IPS-18a (cell line): ENCODE measurements around the gene PHC1.
"Not testable (repeated sequence)": the region's sequence is repeated elsewhere in the genome, so short reads cannot be mapped to it uniquely, and the experiment has no call there.

Source experiments
- H3K27ac ChIP-seq: one replicate; pipeline ENCODE4 v1.5.1; 2013; ENCODE audit warnings: low read length
- H3K27me3 ChIP-seq: one replicate; pipeline ENCODE4 v1.6.1; 2013; ENCODE audit warnings: mild to moderate bottlenecking, low read length; ENCODE audit not compliant: control insufficient read depth, insufficient read depth
- H3K36me3 ChIP-seq: one replicate; pipeline ENCODE4 v1.6.1; 2013; ENCODE audit warnings: low read depth, low read length; ENCODE audit not compliant: control insufficient read depth
- H3K4me1 ChIP-seq: one replicate; pipeline ENCODE4 v1.6.1; 2013; ENCODE audit warnings: low read depth, low read length; ENCODE audit not compliant: control insufficient read depth
- H3K4me3 ChIP-seq: one replicate; pipeline ENCODE4 v1.5.1; 2013; ENCODE audit warnings: low read length
- H3K9ac ChIP-seq: one replicate; pipeline ENCODE4 v1.6.1; 2013; ENCODE audit warnings: mild to moderate bottlenecking, low read length, moderate library complexity
- H3K9me3 ChIP-seq: one replicate; pipeline ENCODE4 v1.6.1; 2013; ENCODE audit warnings: low read depth, low read length; ENCODE audit not compliant: control insufficient read depth

Gene PHC1

DNA sequence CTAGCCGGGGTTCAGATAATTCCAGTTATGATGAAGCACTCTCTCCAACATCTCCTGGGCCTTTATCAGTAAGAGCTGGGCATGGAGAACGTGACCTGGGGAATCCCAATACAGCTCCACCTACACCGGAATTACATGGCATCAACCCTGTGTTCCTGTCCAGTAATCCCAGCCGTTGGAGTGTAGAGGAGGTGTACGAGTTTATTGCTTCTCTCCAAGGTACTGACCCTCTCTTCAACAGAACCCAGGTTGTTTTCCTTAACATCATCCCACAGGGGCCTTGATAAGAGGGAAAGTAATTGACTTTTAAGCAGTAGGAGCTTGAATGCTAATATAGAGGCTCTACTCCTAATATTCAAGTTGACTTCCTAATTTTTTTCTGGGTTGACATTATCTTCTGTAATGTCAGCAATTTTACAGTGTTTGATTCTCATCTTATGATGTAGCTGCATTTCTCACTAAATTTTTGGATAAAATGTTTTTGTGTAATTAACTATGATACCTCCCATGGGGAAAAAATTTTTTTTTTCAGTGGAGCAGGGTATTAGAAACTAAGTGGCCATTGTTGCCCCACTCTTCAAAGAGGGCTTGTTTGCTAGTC lies 23.6 kb downstream of the PHC1 start:
- H3K27ac ChIP-seq, H3K27me3 ChIP-seq, H3K4me3 ChIP-seq, H3K9ac ChIP-seq, H3K4me1 ChIP-seq, H3K9me3 ChIP-seq: not testable (repeated sequence)
- H3K36me3 ChIP-seq, result peaks cover 81% of the 10 kb centered on the region

DNA sequence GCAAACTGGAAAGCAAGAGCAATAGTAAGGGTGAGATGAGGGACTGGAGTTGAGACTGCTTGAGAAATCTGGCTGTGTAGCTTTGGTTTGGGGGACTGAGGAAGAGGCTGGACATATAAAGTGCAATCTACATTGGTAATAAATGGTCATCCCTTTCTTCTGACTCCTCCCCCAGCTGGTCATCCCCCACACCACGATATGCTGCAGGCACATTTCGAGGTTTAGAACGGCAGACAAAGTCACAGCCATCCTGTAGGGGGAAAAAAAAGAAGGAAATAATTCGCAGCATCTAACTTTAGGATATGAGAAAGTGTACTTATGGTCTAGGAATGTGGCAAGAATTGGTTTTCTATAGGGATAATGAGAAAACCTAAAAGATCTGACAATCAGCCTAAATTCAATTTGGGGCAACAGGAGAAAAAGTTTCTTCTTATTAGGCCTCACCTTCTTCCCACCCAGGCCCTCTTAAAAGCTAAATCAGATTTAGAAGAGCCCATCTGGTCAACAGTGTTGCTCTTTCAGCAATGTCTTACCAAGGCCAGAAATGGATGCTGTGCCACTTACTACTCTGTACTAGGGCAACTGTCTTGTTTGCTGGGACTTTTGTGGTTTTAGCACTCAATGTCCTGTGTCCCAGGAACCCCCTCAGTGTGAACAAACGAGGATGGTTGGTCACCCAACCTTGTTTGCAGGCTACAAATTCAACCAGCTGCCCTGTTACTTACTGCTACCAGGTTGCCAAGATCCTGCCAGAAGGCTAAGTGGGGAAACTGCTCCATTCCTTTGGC lies 27.6 kb downstream of the PHC1 start:
- Histone ChIP-seq H3K36me3 (peaks cover 73% of the 10 kb centered on the region), H3K4me3 (no peak overlapping the region), H3K9ac (no peak overlapping the region), H3K27me3 (no peaks in the 10 kb centered on the region), H3K9me3 (no peaks in the 10 kb centered on the region), H3K27ac (no peak overlapping the region), H3K4me1 (no peaks in the 10 kb centered on the region)

DNA sequence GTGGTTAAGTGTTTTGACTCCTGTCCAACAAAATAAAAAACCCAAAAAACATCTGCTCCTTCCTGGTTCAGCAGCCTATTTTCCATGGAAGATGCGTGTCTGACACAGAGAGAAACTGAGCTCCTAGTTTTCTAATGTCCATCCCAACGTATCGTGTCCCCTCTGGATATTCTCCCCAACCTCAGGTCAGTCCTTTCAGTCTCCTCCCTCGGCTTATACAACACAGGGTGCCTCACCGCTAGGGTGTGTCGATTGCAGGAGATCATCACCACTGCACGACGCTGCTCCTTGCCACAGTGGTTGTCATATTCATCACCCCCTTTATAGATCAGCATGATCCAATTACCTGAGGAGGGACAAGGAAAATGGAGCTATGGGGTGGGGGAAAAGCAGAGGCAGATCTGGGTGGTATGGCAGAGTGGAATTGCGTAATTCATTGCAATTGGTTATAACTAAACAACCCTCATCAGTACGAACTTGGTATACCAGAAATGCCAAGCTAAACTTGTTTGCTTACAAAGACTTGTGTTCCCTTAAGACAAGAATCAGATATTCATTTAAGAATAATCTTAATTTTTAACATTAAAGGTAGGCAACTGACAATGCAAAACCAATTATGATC lies 29.4 kb downstream of the PHC1 start:
- no peak overlapping the region for H3K9ac ChIP-seq
- H3K27me3 ChIP-seq, result no peaks in the 10 kb centered on the region
- no peaks in the 10 kb centered on the region for H3K9me3 ChIP-seq
- H3K27ac ChIP-seq, result no peak overlapping the region
- H3K4me3 ChIP-seq, result no peak overlapping the region
- peaks cover 55% of the 10 kb centered on the region for H3K36me3 ChIP-seq
- peaks cover 6% of the 10 kb centered on the region for H3K4me1 ChIP-seq

- H3K4me3 ChIP-seq, result no peak overlapping the region
- no peaks in the 10 kb centered on the region for H3K9me3 ChIP-seq
- H3K4me1 ChIP-seq, result peaks cover 9% of the 10 kb centered on the region
- no peak overlapping the region for H3K27ac ChIP-seq
- H3K27me3 ChIP-seq, result no peaks in the 10 kb centered on the region
- no peak overlapping the region for H3K9ac ChIP-seq
- peaks cover 42% of the 10 kb centered on the region for H3K36me3 ChIP-seq
Observed at GRCh38 chr12:8946733-8947132, 32.4 kb downstream of the PHC1 start.

DNA sequence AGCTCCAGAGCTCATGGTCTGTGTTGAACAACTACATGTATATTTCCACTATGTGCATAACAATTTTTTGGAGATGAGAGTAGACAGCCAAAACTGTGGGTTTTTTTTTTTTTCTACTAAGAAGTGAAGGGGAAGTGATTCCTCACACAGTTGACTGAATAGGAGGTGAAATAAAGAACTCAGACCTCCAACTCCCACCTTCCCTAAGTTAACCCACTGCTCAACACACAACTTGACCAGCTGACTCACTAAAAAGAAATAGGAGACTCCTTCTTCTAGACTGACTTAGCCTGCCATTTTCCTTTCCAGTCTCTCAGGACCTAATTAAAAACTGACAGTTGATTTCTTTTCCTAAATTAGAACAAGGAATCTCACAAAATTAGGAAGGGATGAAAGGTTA lies 33.4 kb downstream of the PHC1 start:
- Histone ChIP-seq H3K27me3 (no peaks in the 10 kb centered on the region), H3K9me3 (no peaks in the 10 kb centered on the region), H3K27ac (no peak overlapping the region), H3K36me3 (peaks cover 32% of the 10 kb centered on the region), H3K4me1 (peaks cover 9% of the 10 kb centered on the region), H3K9ac (peak overlapping the region; percentile 90), H3K4me3 (peak overlapping the region; percentile 96)

- peaks cover 9% of the 10 kb centered on the region for H3K9me3 ChIP-seq
- H3K4me1 ChIP-seq, result peaks cover 9% of the 10 kb centered on the region
- no peaks in the 10 kb centered on the region for H3K27me3 ChIP-seq
- H3K9ac ChIP-seq, result peak overlapping the region; percentile 90
- H3K27ac ChIP-seq, result peak overlapping the region; percentile 94
- H3K4me3 ChIP-seq, result peak overlapping the region; percentile 96
- H3K36me3 ChIP-seq, result peaks cover 24% of the 10 kb centered on the region
Observed at GRCh38 chr12:8948701-8949341, 34.5 kb downstream of the PHC1 start.

DNA sequence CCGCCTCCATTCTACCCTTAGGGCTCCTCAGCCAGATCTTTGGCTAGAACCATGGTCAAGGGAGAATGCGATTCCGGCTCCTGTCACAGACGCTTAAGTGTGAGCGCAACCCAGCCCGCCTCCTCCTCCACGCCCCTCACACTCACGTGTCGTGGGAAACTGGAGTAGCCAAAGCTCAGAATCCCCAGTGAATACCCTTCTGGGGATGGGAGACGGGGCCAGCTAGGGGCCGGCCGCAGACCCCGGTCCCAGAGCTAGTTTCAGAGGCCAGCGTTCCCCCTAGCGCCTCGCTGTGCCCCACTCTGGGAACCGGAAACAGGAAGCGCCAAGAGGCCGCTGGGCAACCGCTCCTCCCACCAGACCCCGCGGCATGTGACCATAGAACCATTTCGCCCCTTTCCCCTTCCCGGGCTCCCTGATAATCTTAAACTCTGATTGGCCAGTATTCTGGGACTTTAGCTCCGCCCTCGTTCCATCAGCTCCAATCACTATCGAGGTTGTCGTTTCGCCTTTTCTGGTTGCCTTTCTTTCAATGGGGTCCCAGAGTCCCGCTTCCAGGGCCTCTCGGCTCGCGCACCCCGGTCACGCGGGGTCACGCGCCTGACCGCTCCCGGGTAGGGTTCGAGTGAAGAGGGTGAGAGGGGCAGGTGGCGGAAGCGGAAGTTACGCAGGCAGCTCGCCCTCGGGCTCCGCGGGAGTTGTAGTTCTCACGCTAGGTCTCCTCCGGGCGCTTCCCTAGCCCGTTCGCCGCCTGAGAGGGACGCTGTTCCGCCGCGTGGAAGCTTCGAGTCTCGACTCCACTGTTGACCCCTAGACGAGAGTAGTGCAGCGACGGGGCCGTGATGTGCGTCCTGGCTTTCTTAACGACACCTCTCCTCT lies 35.3 kb downstream of the PHC1 start, which contains the start of gene M6PR:
Gene M6PR (minus strand): TSS at position 304 of the 879 bp plus-strand sequence. CDS start 3,241 bp downstream, outside the sequence.
- Histone ChIP-seq H3K36me3 (peaks cover 16% of the 10 kb centered on the region), H3K4me3 (peak within 1 kb of the TSS; percentile 96)

DNA sequence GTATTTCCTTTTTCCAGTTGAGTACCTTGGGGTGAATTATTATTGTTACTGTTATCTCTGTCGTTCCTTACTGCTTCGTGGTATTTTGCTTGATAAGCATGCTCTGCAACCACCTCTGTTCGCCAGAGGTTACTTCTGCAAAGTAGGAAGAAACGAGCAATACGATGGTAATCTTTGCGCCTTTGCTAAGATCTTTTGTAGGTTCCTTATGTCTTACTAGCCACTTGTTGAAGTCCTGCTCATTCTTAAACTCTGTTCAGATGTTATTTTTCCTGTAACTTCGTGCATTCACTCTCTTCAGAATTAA lies 35.9 kb downstream of the PHC1 start:
- peak overlapping the region; percentile 94 for H3K27ac ChIP-seq

More for the DNA sequence above, 35.3 kb downstream of the PHC1 start, which contains the start of gene M6PR:
- no peaks in the 10 kb centered on the region for H3K27me3 ChIP-seq
- H3K4me1 ChIP-seq, result peaks cover 9% of the 10 kb centered on the region
- peak within 1 kb of the TSS; percentile 90 for H3K9ac ChIP-seq
- peaks cover 14% of the 10 kb centered on the region for H3K9me3 ChIP-seq
- peak within 1 kb of the TSS; percentile 94 for H3K27ac ChIP-seq

DNA sequence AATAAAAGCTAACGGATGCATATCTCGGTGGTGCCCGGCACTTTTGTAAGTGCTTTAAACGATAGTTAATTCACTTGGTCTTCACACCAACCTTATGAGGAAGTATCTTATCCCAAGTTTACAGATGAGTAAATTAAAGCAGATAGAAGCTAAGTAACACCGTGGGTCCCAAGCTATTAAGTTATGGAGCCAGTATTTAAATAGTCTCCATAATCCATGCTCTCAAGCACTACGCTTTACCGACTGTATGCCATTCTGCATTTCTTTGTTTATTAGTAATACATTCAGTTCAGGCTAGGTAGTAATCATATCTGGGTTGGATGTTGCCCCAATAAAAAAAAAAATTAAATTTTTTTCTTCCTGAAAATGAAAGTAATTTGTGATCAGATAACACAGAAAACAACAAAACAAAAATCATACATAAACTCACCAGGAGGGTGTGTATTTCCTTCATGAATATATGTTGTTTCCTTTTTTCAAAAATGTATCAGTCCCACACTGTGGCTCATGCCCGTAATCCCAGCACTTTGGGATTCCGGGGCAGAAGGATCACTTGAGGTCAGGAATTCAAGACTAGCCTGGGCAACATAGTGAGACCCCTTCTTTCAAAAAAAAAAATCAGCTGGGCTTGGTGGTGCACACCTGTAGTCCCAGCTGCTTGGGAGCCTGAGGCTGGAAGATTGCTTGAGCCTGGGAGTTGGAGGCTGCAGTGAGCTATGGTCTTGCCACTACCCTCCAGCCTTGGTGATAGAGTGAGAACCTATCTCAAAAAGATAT lies 36.6 kb downstream of the PHC1 start:
- Histone ChIP-seq H3K36me3 (peaks cover 5% of the 10 kb centered on the region), H3K27ac (peak overlapping the region; percentile 94), H3K27me3 (no peaks in the 10 kb centered on the region), H3K9me3 (peaks cover 15% of the 10 kb centered on the region), H3K9ac (peak overlapping the region; percentile 90), H3K4me1 (peaks cover 9% of the 10 kb centered on the region), H3K4me3 (peak overlapping the region; percentile 96)

More for the DNA sequence above, 35.9 kb downstream of the PHC1 start:
- Histone ChIP-seq H3K36me3 (peaks cover 12% of the 10 kb centered on the region), H3K4me3 (peak overlapping the region; percentile 96), H3K27me3 (no peaks in the 10 kb centered on the region), H3K4me1 (peaks cover 9% of the 10 kb centered on the region), H3K9me3 (peaks cover 15% of the 10 kb centered on the region), H3K9ac (peak overlapping the region; percentile 90)

GRCh38 chr12:8951744-8952143 lies 37.4 kb downstream of the PHC1 start:
- no peak overlapping the region for H3K9ac ChIP-seq
- peaks cover 9% of the 10 kb centered on the region for H3K4me1 ChIP-seq
- no peaks in the 10 kb centered on the region for H3K27me3 ChIP-seq
- no peak overlapping the region for H3K4me3 ChIP-seq
- H3K36me3 ChIP-seq, result peaks cover 3% of the 10 kb centered on the region
- H3K9me3 ChIP-seq, result peaks cover 15% of the 10 kb centered on the region
- no peak overlapping the region for H3K27ac ChIP-seq
